Hematopoietic multipotent progenitor cell treated with erythropoietin and hydrocortisone succinate and interleukin-3 and kit ligand, for 17 days (in vitro differentiated cells): ENCODE results near the gene PRKCG.
A peak's percentile ranks its signal among the peaks of the same experiment; 100 is the strongest.
"Not testable (repeated sequence)": the region's sequence is repeated elsewhere in the genome, so short reads cannot be mapped to it uniquely, and the experiment has no call there.

Source experiments
- DNase-seq: peaks from one replicate; pipeline ENCODE4 v3.0.0-alpha.2; 2015; ENCODE audit warnings: low spot score

The PRKCG gene

GRCh38 chr19:53881482-53882390, at the start of gene PRKCG:
PRKCG (plus strand) TSS chr19:53882197; CDS start chr19:53882495, 298 bp downstream.
- no peak for DNase-seq

DNA sequence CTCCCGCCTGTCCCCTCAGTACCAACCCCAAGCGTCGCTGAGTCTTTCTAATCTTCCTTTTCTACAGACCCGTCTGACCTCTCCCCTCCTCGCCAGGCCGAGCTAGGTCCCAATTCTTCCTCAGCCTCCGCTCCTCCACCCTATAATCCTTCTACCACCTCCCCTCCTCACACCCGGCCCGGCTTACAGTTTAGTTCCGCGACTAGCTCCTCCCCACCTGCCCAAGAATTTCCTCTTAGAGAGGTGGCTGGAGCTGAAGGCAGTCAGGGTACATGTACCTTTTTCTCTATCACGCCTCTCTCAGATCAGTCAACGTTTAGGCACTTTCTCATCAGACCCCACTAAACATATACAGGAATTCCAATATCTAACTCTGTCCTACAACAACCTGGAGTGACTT, 49.1 kb upstream of the PRKCG start:
- DNase-seq, result not testable (repeated sequence)

GRCh38 chr19:53838446-53838845, 43.6 kb upstream of the PRKCG start:
- not testable (repeated sequence) for DNase-seq

- not testable (repeated sequence) for DNase-seq
Measured at GRCh38 chr19:53840241-53840640, 41.8 kb upstream of the PRKCG start.

GRCh38 chr19:53840914-53841313, 41.1 kb upstream of the PRKCG start:
- DNase-seq, result not testable (repeated sequence)

DNA sequence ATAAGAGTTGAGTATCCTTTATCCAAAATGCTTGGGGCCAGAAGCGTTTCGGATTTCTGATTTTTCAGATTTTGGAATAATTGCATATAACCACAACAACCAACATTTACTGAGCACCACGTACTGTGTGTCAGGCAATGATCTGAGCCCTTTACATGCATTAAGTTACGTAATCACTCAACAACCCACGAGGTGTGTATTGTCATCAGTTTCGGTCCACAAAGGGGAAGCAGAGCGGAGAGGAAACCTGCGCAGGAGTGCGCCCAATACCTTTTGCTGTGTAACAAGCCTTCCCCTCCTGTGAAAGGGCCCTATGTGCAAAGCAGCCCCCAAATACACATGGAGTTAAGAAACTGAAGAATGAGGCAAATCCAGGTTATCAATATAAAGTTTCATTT, 37.1 kb upstream of the PRKCG start:
- no peak for DNase-seq

- DNase-seq, result no peak
Measured at GRCh38 chr19:53847555-53847954, 34.4 kb upstream of the PRKCG start.

- no peak for DNase-seq
Measured at GRCh38 chr19:53849237-53849676, 32.7 kb upstream of the PRKCG start.

DNA sequence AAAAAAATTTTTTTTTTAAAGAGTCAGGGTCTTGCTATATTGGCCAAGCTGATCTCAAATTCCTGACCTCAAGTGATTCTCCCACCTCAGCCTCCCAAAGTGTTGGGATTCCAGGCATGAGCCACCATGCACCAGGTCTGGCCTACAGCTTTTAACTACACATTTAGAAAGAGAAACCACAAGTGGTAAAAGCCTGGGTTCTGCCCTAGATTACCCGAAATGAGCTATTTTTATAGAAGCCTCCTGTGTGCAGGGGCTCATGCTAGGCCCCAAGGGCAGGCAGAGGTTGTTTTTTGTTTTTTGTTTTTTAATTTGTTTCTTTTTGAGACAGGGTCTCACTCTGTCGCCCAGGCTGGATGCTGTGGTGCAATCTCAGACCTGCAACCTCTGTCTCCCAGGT, 28.3 kb upstream of the PRKCG start:
- no peak for DNase-seq

- DNase-seq, result no peak
Measured at GRCh38 chr19:53864308-53864836, 17.6 kb upstream of the PRKCG start.

DNA sequence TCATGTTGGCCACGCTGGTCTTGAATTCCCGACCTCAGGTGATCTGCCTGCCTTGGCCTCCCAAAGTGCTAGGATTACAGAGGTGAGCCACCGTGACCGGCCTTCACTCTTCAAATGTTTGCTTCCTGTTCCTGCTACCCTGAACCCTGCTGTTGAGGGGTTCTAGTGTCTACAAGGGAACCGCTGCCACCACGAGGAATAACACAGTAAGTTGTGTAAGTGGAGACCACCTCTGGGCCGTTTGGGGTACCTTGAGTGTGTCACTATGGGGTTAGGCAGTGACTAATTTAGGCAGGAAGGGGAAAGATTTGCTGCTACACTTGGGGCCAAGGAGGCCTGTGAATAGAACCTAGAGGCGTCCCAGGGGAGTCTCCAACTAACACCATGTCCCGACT, 16.5 kb upstream of the PRKCG start:
- DNase-seq, result no peak

DNA sequence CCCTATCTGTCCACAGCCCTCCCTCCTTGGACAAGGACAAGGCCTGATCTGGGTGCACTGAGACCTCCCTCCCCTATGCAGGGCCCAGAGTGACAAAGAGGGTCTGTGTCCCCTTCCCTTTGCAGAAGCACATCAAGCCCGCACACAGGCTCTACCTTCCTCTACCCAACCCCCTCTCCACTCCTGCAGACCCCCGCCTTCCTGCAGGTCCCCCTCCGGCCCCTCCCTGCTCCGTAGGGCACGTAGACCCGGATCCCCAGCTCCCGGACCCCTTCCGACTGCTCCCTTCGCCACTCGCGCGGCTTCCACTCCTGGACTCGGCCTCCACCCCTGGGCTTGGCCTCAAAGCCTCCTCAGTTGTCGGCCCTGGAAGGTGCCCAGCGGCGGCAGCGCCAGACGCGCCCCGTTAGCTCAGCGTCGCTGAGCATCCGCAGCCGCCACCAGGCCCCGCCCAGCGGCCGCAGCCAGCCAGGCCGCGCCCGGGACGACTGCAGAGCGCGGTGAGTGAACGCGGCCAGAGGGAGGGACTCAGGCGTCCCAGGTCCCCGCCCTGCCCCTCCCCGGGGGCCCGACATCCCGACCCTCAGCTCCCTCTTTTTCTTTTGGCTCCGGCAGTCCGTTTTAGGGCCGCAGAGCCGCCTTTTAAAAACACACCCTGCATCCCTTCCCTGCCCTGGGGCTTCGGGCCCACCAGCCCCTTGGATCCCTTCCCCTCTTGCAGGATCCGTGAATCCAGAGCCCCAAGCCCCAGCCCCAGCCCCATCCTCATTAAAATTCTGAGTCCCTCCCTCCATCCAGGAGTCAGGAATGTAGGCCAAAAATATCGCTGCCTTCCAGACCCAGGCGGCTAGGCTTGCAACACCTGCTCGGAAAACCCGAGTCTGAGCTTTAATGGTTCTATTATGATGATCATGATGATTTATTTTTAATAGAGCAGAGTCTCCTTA, 15.8 kb upstream of the PRKCG start:
- no peak for DNase-seq

GRCh38 chr19:53866865-53867224, 15.2 kb upstream of the PRKCG start:
- no peak for DNase-seq

- DNase-seq, result peak; percentile 80
Measured at GRCh38 chr19:53867225-53868090, 14.5 kb upstream of the PRKCG start, which contains the start of gene MYADM. MYADM (plus strand) TSS chr19:53867883; CDS start chr19:53873530, 5,647 bp downstream.

DNA sequence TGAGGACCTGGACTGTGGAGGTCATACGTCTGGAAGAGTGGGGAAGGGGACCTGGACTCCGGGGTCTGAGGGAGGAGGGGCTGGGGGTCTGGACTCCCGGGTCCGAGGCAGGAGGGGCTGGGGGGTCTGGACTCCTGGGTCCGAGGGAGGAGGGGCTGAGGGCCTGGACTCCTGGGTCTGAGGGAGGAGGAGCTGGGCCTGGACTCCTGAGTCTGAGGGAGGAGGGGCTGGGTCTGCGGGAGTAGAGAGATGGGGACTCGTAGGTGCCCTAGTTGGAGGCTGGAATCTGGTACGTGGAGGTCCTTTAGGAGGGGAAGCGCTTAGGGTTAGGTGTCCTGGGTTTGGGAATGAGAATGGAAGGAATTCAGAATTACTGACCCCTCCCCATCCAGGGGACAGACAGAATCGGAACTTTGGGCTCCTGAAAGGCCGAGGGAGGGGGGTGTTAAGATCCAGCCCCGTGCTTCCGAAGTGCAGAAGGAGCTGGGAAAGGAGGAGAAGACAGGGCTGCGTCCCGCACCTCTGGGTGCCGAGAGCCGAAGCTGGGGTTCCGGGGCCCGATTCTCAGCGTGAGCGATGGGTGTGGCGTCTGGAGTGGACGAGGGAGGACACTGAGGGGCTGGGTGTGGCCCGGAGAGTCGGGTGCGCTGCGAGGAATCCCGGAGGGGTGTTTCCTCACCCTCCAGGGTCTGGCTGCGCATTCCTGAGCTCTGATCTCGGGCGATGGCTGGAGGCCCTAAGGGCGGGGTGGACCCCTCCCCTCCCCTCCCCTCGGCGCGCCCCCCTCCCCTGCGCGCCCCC, 13.7 kb upstream of the PRKCG start:
- DNase-seq, result peak; percentile 31

- peak; percentile 13 for DNase-seq
Measured at GRCh38 chr19:53868892-53869804, 12.8 kb upstream of the PRKCG start.

DNA sequence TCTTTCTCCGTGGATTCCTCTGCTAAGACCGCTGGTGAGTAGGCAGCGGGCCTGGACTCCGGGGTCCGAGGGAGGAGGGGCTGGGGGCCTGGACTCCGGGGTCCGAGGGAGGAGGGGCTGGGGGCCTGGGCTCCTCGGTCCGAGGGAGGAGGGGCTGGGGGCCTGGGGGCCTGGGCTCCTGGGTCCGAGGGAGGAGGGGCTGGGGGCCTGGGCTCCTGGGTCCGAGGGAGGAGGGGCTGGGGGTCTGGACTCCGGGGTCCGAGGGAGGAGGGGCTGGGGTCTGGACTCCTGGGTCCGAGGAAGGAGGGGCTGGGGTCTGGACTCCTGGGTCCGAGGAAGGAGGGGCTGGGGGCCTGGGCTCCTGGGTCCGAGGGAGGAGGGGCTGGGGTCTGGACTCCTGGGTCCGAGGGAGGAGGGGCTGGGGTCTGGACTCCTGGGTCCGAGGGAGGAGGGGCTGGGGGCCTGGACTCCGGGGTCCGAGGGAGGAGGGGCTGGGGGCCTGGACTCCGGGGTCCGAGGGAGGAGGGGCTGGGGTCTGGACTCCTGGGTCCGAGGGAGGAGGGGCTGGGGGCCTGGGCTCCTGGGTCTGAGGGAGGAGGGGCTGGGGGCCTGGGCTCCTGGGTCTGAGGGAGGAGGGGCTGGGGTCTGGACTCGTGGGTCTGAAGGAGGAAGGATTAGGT, 12.1 kb upstream of the PRKCG start:
- DNase-seq, result not testable (repeated sequence)

DNA sequence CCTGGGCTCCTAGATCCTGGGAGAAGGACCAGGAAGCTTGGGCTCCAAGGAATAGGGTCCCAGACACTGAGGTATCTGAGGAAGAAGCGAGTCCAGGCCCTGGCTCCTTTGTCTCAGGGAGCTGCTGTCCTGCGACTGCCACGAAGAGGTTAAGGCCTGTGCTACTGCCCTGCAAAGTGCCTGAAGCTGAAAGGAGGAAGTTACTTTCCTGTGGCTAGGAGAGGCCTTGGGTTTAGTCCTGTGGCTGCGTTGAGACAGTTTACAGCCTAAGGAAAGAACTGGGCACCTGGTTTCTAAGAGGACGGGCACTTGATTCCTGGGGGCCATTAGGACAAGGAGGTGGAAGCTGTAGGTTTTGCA, 11.5 kb upstream of the PRKCG start:
- DNase-seq, result no peak

DNA sequence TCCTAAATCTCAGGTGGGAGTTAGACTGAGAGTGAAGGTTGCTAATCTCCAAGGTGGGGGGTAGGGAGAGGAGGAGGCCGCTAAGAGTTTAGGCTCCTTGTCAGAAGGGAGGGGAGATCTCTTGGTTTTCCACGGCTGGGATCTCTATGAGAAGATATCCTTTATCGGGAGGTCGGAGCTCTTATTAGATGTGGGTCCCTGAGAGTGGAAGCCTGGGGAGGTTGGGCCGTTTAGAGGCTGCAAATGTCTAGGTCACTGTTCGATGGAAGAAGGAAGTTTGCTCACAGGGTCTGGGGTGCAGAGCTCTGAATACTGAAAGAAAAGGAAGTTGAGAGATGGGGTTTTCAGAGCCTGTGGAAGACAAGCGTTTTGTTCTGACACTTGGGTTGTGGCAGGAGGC, 10.5 kb upstream of the PRKCG start:
- no peak for DNase-seq
